Measurements from ENCODE around the gene CD300H. TPM values are rescaled to one million over a fixed set of nuclear protein-coding genes. Genes with fewer than 3 reads are reported as not detected.

CD300H gene
- total RNA-seq, 1 donor from 2014 or later = not detected

DNA sequence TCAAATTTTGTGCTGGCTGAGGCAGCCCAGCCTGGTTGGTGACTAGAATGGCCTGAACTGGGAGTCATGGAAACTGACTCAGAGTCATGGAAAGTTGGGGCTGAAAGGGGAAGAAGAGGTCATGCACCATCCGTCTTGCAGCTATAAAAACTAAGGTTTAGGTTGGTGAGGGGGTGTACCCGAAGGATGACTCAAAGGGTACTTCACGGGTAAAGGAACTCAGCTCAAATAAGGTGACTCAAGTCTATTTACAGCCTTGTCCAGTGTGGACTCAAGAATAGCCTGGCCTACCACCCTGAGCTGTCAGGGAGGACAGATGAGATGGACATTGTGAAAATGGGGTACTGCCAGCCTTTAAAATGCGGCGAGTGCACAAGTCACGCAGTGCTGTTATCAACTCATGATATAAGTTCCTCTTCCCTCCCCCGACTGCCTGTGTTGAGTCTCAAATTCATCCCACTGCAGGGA lies 54.7 kb downstream of the CD300H start:
- Histone ChIP-seq H3K9me3 (ENCODE audit: insufficient read depth, low read depth, low read length) (peaks cover 14% of the 10 kb centered on the region), H3K79me2 (ENCODE audit: insufficient read depth, low read length) (no peaks in the 10 kb centered on the region), H4K20me1 (ENCODE audit: insufficient read depth, low read length) (no peaks in the 10 kb centered on the region), H3K27ac (ENCODE audit: low read depth, low read length) (peak overlapping the region; percentile 50), H3K4me3 (ENCODE audit: insufficient read depth, low read depth, low read length) (no peak overlapping the region), H3K27me3 (ENCODE audit: insufficient read depth, low read length) (no peaks in the 10 kb centered on the region), H3K9ac (ENCODE audit: low read length) (no peak overlapping the region), H3K4me2 (ENCODE audit: low read length) (peak overlapping the region; percentile 34), H3K4me1 (ENCODE audit: insufficient read depth, low read length) (peaks cover 8% of the 10 kb centered on the region), H3K36me3 (ENCODE audit: insufficient read depth, low read length) (no peaks in the 10 kb centered on the region), H2AFZ (ENCODE audit: low read depth, low read length) (no peak overlapping the region)
- Mint-ChIP-seq H3K9me3 (ENCODE audit: unreplicated experiment) (peaks cover 9% of the 10 kb centered on the region), H3K4me3 (ENCODE audit: unreplicated experiment) (no peak overlapping the region), H3K4me1 (ENCODE audit: low read depth, unreplicated experiment) (peaks cover 6% of the 10 kb centered on the region), H3K27me3 (ENCODE audit: low read depth, unreplicated experiment) (peaks cover 25% of the 10 kb centered on the region), H3K36me3 (ENCODE audit: low read depth, unreplicated experiment) (no peaks in the 10 kb centered on the region), H3K27ac (ENCODE audit: unreplicated experiment) (no peak overlapping the region)
- FAIRE-seq = no peak
- no peak for TF ChIP-seq EZH2 (IDR thresholded peaks at IDR 0.05; ENCODE audit: insufficient read depth, low read length)
- TF ChIP-seq, protein P1, sequence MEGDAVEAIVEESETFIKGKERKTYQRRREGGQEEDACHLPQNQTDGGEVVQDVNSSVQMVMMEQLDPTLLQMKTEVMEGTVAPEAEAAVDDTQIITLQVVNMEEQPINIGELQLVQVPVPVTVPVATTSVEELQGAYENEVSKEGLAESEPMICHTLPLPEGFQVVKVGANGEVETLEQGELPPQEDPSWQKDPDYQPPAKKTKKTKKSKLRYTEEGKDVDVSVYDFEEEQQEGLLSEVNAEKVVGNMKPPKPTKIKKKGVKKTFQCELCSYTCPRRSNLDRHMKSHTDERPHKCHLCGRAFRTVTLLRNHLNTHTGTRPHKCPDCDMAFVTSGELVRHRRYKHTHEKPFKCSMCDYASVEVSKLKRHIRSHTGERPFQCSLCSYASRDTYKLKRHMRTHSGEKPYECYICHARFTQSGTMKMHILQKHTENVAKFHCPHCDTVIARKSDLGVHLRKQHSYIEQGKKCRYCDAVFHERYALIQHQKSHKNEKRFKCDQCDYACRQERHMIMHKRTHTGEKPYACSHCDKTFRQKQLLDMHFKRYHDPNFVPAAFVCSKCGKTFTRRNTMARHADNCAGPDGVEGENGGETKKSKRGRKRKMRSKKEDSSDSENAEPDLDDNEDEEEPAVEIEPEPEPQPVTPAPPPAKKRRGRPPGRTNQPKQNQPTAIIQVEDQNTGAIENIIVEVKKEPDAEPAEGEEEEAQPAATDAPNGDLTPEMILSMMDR (IDR thresholded peaks at IDR 0.05; ENCODE audit: insufficient read depth, low read depth, low read length) = no peak
- DNase-seq (ENCODE audit: low read depth) = peak; percentile 85

DNA sequence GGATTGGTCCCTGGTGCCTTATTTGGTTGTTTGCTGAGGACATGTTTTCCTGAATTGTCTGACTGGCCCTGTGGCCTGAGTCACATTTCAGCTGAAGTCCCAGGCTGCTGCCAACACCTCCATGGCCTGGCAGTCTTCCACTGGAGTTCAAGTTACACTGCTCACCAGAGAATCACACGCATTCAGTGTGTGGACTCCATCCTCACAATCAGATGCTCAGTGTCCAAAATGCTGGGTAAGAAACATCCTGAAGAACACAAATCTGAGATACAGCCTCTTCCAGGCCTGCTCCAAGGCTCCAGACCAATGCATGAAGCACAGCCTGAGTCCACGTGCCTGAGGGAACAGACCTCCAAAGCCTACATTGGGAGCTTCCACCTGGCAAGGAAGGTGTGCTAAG lies 55.3 kb downstream of the CD300H start:
- peaks cover 14% of the 10 kb centered on the region for H3K9me3 ChIP-seq (ENCODE audit: insufficient read depth, low read depth, low read length)
- no peaks in the 10 kb centered on the region for H3K27me3 ChIP-seq (ENCODE audit: insufficient read depth, low read length)
- peaks cover 9% of the 10 kb centered on the region for H3K9me3 Mint-ChIP-seq (ENCODE audit: unreplicated experiment)
- no peaks in the 10 kb centered on the region for H3K79me2 ChIP-seq (ENCODE audit: insufficient read depth, low read length)
- no peaks in the 10 kb centered on the region for H3K36me3 Mint-ChIP-seq (ENCODE audit: low read depth, unreplicated experiment)
- peak overlapping the region; percentile 34 for H3K4me2 ChIP-seq (ENCODE audit: low read length)
- no peak overlapping the region for H3K4me3 Mint-ChIP-seq (ENCODE audit: unreplicated experiment)
- peaks cover 25% of the 10 kb centered on the region for H3K27me3 Mint-ChIP-seq (ENCODE audit: low read depth, unreplicated experiment)
- no peaks in the 10 kb centered on the region for H3K36me3 ChIP-seq (ENCODE audit: insufficient read depth, low read length)
- peaks cover 6% of the 10 kb centered on the region for H3K4me1 Mint-ChIP-seq (ENCODE audit: low read depth, unreplicated experiment)
- peak overlapping the region; percentile 50 for H3K27ac ChIP-seq (ENCODE audit: low read depth, low read length)
- H3K4me1 ChIP-seq (ENCODE audit: insufficient read depth, low read length) = peaks cover 8% of the 10 kb centered on the region
- no peak overlapping the region for H3K4me3 ChIP-seq (ENCODE audit: insufficient read depth, low read depth, low read length)
- no peak overlapping the region for H3K27ac Mint-ChIP-seq (ENCODE audit: unreplicated experiment)
- no peak overlapping the region for H3K9ac ChIP-seq (ENCODE audit: low read length)
- TF ChIP-seq EZH2 (IDR thresholded peaks at IDR 0.05; ENCODE audit: insufficient read depth, low read length) = no peak
- TF ChIP-seq, protein P1 (IDR thresholded peaks at IDR 0.05; ENCODE audit: insufficient read depth, low read depth, low read length) = no peak
- FAIRE-seq (no peak), DNase-seq (ENCODE audit: low read depth) (peak; percentile 72)
- H2AFZ ChIP-seq (ENCODE audit: low read depth, low read length) = no peak overlapping the region
- H4K20me1 ChIP-seq (ENCODE audit: insufficient read depth, low read length) = no peaks in the 10 kb centered on the region

Other genes starting within 250 kb of the CD300H start
- not detected in 2 replicates for gene KIF19, start 241.3 kb downstream of the CD300H start, total RNA-seq
- gene BTBD17, start 205.6 kb downstream of the CD300H start, total RNA-seq = not detected in 2 replicates
- gene GPR142, start 200.0 kb downstream of the CD300H start, total RNA-seq = not detected in 2 replicates
- gene GPRC5C, start 135.4 kb downstream of the CD300H start, total RNA-seq = 65.3 and 70.4 TPM in 2 replicates
- not detected in 2 replicates for gene CD300A, start 100.9 kb downstream of the CD300H start, total RNA-seq
- gene CD300LB, start 36.0 kb downstream of the CD300H start, total RNA-seq = not detected in 2 replicates
- 0.27 TPM in 1 of 2 replicates, not detected in the other for gene CD300C, start 21.4 kb downstream of the CD300H start, total RNA-seq
- not detected in 2 replicates for gene CD300LD, start 24.8 kb upstream of the CD300H start, total RNA-seq
- gene CD300E, start 56.2 kb upstream of the CD300H start, total RNA-seq = not detected in 2 replicates
- gene CD300LF, start 145.4 kb upstream of the CD300H start, total RNA-seq = not detected in 2 replicates
- 0.77 TPM in 1 of 2 replicates, not detected in the other for gene RAB37, start 169.7 kb upstream of the CD300H start, total RNA-seq
- 27.9 and 36.3 TPM in 2 replicates for gene NHERF1, start 181.1 kb upstream of the CD300H start, total RNA-seq
- gene NAT9, start 208.8 kb upstream of the CD300H start, total RNA-seq = 58.4 and 61.8 TPM in 2 replicates